Regular cardiac myocyte (primary cell): ENCODE measurements around the gene CHRNA1. TPM values are rescaled to one million over a fixed set of nuclear protein-coding genes. Genes with fewer than 3 reads are reported as not detected.

Source experiments
- total RNA-seq: library from RNA; depleted of rRNA; stranded (reverse); fragments of >200 nt; gene quantifications from 2 replicates; pipeline ENCODE4 v1.2.3, GENCODE V29; 2014

Gene CHRNA1
- 0.28 and 0.38 TPM in 2 replicates for total RNA-seq

DNA sequence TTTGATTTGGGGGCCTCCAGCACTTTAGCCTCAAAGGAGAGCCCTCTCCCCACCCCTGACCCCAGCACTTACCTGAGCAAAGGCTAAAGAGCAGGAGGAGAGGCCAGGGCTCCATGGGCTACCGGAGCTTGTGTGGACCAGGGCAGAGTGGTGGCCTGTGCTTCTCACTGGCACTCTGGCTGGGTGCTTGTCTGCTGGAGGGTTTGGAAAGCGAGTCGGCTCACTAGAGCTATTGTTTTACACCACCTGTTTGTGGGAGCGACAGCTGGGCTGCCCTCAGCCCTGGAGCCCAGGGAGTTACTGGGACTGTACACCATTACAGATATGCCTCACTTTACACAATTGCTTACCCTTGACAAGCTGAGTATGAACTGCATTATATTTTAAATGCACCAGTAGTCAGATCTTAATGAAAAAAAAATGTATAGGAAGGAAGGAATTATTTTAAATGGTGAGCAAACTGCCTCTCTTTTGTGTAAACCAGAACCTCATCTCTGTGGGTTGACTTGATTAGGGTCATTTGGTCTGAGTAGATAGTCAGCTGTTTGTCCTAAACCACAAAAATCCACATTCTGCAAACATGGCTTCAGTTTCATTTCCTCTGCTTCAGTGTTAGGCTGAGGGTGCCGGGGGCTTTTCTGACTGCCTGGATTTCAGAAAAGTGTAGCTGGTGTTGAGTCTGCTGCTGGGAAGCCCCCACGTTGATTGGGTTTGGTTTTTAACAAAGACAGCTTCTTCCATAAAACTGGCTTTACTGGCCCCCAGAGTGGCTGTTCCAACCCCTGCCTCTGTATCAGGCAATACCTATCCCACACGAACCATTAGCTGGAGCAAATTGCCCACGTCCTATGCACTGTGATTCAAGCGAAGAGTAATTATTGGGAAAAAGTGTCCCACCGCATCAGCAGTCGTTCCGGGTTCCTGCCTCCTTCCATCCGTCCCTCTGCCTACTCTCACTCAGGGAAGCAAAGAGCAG, at the start of gene CHRNA1:
Gene CHRNA1 (minus strand): TSS at position 193 of the 976 bp plus-strand sequence. CDS start 78 bp downstream, at position 115.

Other genes with a start within 250 kb of the CHRNA1 start
- gene WIPF1, start 166.7 kb downstream of the CHRNA1 start, total RNA-seq, result 5.6 and 5.9 TPM in 2 replicates
- gene CHN1, start 240.9 kb upstream of the CHRNA1 start, total RNA-seq, result 6.8 and 8.4 TPM in 2 replicates